ENCODE data around the gene PTPRG.

PTPRG gene

DNA sequence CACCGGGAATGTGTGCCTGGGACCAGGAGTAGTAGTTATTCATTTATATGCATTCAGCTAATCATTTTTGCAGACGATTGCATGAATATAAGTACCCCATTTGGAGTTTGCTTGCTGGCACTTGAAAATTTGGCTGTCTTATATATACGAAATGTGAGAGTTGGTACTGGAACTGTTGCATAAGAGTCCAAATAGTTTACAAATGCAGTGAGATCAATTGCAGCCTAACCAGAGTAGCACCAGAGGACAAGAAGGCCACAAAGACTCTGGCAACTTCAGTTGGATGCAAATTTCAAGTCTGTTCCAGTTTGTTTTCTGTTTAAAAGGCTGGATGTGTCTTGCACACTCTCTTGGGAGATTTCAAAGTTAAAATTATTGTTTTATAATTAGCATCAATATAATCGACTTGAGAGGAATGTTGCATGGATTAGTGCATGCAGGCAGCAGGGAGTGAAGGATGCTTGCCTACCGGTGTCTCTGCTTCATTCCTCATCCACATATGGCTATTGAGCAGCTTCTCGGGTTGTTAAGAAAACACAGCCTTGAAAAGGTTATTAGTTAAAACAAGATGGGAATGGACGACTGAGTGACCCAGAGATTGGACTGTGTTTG is 213.0 kb downstream of the PTPRG start:
- no peak for DNase-seq

DNA sequence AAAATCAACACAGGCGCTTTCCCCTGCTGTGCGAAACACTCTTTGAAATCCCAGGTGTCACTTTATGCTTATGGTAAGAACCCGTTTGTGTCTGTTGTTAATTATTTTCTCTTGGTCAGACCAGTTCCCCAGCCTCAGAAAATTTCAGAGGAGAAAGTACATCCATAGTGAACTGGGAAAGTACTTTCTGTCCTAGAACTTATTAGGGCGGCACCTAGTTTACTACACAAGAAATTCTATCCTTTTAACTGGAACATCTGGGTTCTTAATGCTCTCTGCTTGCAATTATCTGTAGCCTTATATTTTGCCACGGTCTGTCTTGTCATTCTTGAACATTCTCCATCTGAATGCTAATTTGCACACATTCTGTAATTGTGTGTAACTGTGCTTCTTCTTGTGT is 215.0 kb downstream of the PTPRG start:
- DNase-seq: no peak

DNA sequence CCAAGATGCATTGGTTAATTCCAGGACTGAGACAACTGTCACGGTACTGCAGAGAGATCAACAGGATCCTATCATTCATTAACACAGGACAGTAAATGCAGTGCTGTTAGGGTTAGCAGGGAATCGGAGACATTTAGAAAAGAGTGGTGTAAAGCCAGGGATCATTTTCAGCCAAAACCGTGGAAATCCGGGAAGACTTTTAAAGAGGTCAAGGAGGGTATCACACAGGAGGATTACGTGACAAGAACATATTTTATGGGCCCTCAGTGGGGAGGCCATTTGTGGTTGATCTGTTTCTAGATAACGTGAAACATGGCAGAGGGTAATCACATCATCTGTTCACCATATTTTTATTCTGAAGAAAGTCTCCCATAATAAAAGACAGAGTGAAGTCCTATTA is 216.1 kb downstream of the PTPRG start:
- no peak for DNase-seq

DNA sequence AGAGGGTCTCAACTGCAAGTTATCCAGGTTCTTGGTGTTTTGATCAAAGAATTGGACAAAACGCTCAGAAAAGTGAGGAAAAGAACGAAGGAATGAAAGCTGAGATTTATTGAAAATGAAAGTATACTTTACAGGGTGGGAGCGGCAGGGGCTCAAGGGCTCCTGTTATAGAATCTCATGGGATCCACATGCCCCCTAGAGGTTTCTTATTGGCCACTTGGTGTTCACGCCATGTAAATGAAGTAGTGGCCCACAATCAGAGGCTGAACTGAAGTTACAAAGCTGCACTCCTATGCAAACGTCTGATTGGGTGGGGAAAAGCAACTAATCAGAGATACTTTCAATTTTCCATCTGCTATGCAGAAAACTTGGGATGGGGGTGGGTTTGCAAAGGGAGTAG is 216.7 kb downstream of the PTPRG start:
- DNase-seq: no peak

DNA sequence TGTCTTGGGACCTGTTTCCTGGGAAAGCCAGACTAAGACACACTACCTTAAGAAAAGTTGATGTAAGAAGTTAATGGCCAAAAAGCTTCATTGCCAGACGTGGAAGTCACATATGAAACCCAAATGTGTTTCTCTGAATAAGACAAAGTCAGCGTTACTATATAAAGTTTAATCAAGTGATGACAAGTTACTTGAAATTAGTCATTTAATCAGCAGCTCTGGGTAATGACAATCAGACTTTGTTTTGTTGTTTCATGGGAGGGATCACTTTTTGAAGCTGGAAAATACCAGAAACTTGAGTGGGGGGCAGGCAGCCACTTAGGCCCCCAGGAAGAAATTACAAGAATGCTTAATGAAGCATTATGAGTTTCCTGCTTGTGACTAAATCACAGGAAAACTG is 218.6 kb downstream of the PTPRG start:
- no peak for DNase-seq

DNA sequence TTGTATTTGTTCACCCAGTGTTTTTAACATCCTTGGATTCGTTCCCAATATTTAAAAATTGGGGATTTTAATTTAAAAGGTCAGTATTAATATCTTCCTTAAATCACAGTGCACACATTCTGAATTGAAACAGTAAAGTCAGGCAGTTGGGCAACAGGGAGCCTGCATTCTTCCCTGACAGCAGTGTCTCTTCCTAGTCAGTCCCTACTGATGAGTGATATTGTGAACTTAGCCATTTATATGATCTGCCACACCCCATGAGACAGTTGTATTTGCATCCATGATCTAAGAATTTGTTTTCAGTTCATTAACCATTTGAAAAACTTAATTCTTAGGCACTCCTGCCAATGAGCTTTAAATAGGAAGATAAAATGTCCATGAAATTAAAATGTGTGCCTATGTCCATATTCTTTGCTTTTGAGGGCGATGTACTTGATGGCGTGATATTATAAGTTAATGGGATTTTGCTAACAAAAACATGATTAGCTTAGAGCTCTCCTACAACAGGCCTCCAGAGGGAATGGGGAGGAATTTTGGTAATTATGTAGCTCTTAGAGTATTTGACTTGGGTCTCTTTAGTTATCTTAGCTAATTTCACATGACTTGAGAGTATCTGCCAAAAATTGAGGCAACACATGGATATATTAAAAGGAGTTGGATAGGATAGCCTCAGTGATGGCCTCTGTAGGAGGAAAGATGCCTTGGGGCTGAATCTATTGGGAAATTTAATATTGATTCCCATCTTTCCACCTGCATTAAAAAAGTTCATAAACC is 219.3 kb downstream of the PTPRG start:
- no peak for DNase-seq

DNA sequence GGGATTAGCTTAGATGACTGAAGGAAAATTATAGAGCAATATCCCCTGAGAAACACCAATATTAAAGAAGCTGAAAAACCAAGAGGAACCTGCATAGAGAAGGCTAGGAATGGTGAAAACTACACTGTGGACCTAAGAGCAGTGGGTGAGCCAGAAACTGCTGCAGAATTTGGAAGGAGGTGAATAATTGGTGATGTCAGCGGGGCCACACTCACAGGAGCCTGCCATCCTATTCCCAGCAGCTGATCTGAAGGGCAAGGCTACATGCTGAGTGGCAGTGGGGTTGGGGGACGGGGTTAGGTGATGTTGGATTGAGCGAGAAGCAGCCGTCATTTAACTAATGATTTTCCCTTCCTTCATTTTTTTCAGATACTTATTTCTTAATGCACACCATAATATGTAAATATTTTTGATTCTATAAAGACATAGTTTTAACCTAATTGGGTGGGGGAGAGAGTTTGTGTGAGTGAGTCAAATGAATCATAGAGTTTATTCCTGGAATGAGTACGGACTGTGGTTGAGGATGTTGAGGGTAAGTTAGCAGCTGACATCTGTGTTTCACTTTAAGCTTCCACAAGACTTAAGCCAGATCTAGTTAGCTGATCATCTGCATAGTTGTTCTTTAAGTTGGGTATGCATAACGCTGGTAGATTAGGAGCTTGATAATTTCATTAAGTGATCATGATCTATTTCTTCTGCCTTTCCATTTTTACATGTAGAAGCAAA is 222.8 kb downstream of the PTPRG start:
- DNase-seq: no peak

DNA sequence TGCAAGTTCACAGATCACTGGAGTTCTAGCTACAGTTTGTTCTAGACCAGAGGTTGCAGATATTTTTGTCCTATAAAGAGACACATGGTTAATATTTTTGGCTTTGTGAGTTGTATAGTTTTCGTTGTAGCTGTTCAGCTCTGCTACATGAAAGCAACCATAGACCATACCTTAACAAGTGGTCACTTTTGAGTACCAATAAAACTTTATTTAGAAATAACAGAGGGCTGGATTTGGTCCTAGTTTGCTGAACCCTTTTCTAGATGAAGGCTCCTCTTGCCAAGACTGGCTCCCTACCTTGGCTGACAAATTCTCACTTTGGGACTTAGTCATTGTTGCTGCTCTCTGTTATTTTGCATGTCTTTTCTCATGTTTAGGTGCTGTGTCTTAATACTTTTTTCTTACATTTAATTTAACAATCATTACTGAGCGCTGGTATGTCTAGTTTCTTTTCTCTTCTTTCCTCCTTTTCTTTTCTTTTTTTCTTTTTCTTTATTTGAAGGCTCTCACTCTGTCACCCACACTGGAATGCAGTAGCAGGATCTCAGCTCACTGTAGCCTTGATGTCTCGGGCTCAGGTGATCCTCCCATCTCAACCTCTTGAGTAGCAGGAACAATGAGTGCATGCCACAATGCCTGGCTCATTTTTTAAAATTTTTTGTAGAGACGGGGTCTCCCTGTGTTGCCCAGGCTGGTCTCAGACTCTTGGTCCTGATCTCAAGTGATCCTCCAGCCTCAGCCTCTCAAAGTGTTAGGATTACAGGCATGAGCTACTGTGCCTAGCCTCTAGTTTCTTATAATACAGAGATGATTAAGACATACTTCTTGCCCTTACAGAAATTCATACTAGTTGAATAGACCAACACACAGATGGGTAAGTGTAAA is 227.5 kb downstream of the PTPRG start:
- no peak for DNase-seq

DNA sequence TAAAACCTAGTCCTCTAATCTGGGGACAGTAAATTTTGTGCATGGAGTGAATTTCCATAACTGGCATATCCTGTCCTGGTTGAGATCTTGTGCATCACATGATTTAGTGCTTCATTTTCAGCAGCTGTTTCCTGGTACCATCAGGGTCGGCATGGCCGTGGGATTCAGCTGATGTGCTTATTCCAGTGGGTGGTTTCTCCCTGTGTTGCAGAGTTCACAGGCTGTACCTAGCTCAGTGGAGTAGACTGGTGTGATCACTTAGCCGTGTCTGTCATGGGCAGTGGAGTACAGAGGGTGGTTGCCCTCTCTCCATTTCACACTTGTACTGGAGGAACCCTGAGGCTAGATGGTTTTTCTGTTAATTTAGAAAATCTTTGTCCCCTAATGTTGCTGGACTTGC is 228.5 kb downstream of the PTPRG start:
- no peak for DNase-seq

DNA sequence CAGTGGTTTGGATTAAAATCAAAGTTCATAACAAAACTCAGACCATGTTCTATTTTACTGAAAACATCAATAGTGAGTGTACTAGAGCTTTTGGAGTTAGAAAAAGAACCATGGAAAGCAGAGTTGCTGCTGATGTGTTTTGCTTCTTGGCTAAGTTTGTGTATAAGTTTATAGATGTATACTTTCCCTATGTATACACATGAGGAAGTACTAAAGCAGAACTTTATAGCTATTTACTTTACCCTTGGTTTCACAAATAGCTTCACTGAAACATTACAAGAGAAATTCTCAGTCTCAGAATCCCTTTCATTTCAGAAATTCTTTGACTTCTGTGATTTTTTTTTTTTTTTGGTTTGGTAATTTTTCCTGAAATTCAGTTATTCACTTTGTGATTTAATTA is 229.0 kb downstream of the PTPRG start:
- DNase-seq: no peak

DNA sequence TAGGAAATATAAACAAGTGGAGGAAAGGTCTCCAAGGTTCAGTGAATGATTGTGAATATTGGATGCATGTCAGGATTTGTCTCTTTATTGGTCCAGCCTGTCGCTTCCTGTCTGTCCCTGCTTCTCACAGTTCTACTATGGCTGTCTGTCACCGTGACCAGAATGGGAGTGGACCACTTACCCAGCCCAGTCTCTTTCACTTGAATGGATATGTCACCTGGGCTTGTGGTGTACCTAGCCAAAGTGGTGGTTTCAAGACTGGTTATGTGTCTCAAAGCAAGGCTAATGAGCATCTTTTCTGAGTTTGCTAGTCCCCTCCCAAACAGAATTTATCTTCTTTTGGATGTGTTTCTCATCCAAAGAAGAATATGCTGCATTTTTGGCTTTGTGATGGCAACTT is 231.7 kb downstream of the PTPRG start:
- no peak for DNase-seq

DNA sequence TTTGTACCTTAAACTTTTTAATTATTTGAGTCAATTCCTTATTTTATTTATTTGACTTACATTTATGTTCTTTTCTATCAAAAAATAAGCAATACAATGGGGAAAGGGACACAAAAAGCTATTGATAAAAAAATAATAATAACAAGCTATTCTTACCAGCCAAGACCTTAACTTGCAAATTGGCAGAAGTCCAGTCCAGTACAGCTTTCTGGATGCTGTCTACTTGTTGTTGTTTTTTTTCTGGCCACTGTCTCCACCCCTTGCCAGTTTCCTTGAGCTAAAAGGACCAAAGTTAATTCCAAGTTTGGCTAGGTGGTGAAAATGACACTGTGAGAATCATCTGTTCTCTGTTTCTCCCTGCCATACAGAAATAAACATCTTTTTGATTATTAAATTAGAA is 232.2 kb downstream of the PTPRG start:
- DNase-seq: no peak

DNA sequence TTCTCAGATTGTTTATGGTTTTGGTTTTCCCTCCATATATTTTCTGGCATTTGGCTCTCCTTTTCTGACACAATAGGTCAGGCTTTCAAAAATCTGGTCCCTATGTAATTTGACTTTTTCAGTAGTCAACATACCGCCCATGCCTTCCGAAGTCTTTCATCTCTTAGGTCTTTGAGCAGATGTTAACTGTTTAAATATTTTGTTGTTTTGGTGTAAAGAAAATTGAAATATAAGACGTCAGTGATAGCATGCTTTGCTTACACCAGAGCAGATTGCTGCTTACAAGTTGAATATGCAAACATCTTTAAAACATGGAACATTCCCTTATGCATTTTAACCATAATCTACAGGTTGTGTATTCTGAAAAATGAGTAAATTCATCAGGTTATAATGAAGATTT is 233.0 kb downstream of the PTPRG start:
- DNase-seq: no peak

DNA sequence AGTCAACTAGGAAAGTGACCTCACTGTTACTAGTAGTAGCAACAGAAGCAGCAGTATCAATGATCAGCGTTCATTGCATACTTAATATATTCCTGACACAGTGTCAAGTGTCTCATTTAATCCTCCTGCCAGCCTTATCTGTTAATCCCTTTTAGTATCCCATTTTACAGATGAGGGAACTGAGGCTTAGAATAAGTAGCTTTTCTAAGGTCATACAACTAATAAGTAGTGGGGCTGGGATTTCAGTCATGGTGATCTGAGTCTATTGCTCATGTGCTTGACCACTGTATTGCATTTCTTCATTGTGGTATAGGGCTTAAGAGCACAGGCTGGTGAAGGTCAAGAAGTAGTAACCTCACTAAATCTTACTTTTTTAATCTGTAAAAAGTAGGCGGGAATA is 233.6 kb downstream of the PTPRG start:
- no peak for DNase-seq

DNA sequence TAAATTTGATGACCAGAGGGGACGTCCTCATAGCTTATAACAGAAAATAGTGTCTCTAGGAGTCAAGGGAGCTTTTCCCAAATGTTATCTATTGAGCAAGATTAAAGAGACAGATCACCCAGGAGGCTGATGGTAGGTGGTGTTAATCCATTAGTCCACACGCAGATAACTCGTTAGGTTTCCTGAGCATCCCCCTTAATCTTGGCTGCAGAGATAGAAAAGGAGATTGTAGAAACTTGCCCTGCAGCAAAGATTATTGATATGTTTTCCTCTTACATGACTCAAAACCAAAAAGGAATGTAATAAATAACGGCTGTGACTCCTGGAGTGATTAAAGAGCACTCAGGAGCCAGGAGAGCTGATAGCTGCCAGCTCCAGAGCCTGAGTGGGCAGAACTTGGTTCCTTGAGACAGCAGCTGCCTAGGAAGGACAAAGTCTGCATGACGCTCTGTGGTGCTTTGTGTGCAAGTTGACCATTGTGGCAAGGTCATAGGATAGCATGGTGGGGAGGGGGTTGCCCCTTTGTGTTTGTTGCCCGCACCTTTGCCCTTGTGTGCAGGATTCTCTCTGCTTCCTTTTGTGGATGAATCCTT is 234.8 kb downstream of the PTPRG start:
- no peak for DNase-seq

DNA sequence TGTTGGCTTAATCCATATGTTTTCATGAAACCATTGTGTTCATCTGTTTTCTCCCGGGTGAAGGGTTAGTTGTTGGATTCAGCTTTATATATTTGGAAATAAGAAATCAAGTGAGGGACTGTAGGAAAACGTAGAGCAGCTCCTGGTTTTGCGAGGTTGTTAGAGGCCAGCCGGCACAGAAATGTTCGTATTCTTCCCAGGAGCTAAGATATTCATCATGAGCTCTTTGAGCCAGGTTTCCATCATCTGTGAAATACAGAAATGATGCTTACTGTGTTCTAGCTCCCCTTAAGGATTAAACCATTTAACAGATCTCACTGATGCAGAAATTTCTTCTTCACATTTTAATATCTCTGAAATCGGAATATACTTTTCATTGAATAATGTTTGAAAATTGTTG is 235.5 kb downstream of the PTPRG start:
- DNase-seq: no peak

DNA sequence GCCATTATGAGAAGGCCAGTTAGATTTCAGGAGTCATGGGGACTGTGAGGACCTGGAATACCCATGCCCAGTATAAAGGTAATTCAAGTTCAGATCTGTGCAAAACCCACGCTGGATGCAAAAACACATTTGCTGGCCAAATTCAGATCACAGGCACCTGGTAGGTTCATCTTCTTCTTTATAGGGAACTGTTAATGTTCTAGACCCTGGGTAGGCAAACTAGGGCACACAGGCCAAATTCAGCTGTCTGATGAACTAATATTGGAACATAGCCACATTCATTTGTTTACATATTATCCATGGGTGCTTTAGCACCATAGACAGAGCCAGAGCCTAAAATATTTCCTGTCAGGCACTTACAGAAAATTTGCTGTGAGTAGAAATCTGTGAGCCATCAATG is 241.4 kb downstream of the PTPRG start:
- DNase-seq: no peak

DNA sequence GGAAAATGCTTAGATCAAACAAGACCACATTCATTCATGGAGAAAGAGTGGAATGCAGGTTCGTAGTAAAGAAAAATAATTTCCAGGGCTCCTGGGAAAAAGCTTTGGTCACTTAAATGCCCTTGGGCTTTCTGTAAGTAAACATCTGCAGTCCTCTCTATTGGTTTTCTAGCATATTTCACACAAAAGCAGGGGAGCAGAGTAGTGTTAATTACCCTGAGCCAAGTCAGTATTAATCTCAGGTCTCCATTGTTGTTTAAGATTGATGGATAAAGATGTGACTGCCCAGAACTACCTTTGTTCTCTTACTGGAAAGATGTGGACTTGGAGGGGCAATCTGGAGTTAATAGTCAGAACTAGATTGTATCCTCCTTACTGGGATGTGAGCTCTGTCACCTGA is 242.6 kb downstream of the PTPRG start:
- DNase-seq: no peak

DNA sequence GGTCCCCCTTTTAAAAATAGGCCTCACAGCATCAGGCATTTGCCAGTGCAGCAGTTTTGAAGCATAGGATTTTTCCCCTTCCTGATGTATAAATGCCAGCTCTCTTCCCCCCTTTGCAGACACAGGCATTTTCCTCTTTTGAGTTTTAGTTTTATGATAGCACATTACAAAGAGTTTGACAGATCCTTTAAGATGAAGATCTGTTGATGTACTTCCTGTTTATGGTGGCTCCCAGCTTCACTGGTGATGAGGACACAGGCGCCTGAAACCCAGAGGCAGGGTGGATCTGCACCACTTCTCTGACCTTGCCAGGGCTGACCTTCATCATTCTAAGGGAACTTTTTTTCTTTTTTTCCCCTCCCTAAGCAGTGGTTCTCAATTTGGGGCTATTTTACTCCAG is 243.4 kb downstream of the PTPRG start:
- no peak for DNase-seq

DNA sequence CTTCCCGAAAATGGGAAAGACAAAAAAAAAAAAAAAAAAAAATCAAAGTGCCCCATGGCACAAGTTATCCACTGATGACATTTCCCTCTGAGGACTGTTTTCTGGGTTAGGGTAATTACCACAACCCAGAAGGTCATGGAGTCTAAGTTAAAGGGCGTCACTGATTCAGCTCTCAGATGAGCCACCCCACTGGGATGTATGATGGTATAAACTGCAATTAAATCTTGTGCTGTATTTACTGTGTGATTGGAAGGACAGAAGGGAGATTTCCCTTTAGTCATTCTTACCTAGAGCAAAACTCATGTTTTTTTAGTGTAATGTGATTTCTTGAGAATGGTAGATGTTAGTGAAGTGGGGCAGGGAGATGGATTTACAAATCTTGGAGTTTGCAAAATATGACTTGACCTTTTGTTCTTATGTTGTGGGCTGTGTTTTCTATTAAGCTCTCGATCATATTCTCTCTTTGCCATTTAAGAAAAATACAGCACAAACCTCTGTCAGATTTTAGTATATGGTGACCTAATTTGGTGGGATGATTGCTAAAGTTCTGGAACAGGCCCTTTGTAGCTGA is 244.2 kb downstream of the PTPRG start:
- no peak for DNase-seq

DNA sequence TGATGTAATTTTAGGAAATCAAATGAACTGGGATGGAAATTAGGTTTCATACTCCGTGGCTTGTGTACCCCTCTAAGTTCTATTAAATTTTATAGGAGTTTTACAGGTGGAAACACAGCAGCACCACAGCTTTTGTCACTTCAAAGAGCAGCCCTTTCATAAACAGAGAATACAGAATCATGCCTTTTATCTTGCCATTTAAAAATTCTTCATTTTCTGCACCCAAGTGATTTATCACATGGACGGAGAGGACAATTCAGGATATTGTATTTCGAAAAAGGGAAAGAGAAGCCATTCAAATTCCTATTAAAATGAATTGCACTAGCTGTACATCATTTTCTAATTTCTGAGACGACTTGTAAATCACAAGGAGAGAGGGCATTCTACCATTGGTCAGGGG is 245.4 kb downstream of the PTPRG start:
- DNase-seq: no peak

DNA sequence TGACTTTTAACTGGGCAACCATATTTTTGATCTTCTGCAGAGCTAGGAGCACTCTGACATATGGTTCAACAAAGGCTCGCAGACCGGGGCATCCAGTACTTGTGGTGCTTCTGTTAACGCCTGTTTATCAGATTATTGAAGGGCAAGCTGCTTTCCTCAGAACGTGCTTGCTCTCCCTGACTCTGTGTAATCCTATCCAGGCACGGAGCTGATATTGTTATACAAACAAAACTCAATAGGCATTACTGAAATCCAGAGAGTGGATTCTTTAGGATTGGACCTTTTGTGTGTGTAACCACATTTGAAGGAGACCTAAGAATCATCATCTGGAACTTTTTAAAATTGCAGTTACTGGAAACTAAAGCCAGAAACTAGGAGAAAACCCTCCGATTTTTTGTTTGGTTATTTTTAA is 246.5 kb downstream of the PTPRG start:
- no peak for DNase-seq

DNA sequence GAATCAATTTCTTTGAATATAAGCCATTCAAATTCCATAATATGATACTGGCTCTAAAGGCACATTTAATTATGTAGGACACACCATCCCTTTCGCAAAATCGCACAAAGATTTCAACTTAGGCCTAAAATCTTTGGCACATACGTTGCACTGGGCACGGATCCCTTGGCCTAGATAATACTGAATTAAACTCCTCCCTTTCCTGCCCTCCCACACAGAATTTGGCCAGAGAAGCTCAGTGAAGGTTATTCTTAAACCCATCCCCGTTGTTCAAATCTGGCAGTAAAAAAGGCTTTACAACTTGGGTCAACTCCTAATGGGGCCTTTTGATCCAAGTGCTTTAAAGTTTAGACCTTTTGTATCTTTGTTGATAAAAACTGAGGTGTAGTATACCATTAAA is 247.2 kb downstream of the PTPRG start:
- no peak for DNase-seq
